GM23338 (cell line): ENCODE measurements around the gene TMEM204.

Experiments
- CTCF ChIP-seq, 2 experiments: fragments of 200-600 bp in 1 of 2; sonication (generic) in 1 of 2; conservative IDR thresholded peaks; 2 replicates each; pipeline versions ENCODE4 v1.5.1 to v1.6.1; 2016 to 2017; ENCODE audit warnings: antibody characterized with exemption in 2 of 2, low read depth in 2 of 2, mild to moderate bottlenecking in 2 of 2, moderate library complexity in 1 of 2
- EZH2 ChIP-seq: fragments of 200-600 bp; sonication (generic); IDR thresholded peaks from one replicate; pipeline ENCODE4 v1.8.0; 2017; ENCODE audit warnings: antibody characterized with exemption, mild to moderate bottlenecking, low read depth; ENCODE audit not compliant: unreplicated experiment
- POLR2AphosphoS5 ChIP-seq: IDR thresholded peaks from 2 replicates; pipeline ENCODE4 v1.6.1; 2016; ENCODE audit warnings: antibody characterized with exemption, low read depth
- REST ChIP-seq: IDR thresholded peaks from one replicate; pipeline ENCODE4 v1.6.1; 2018; ENCODE audit warnings: antibody characterized with exemption; ENCODE audit not compliant: unreplicated experiment

- no peak for TF ChIP-seq POLR2AphosphoS5
- TF ChIP-seq CTCF (conservative IDR thresholded peaks at IDR 0.05; ENCODE audit: low read depth in 2 of 2) = no peak
- TF ChIP-seq REST = no peak
- no peak for TF ChIP-seq EZH2
Observed at GRCh38 chr16:1526608-1527555, 6.6 kb upstream of the TMEM204 start.
